ENCODE measurements around the gene ZNF385C. TPM values are rescaled to one million over a fixed set of nuclear protein-coding genes. Genes with fewer than 3 reads are reported as not detected.

The ZNF385C gene
- total RNA-seq, 1 experiment from 2014 or later, result 1.7 TPM

DNA sequence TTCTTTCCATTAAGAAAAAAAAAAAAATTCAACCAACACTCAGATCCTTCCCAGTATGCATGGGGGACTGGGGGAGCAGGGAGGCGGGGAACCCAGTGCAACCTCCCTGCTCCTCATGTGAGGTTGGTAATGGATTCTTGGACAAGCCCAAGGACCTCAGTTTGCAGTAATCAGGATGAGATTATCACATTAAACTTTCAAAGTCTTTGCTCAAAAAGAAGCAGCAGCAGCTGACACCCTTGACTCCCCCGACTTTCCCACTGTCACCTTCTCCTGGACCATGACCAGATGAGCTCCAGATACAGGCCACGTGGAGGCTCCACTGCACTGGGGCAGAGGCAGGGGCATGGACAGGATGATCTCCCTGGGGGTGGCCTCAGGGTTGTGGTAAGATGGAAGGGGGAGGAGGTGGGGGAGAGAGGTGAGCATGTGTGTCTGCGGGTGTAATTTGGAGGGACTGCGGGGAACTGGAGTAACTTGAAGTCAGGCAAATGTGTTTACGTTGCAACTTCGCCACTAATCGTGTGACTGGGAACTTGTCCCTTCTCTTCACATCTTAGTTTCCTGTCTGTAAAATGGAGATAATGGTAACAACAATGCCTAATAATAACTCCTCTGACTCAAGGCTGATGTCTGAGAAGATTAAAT lies 19.8 kb downstream of the ZNF385C start:
- Histone ChIP-seq H3K4me2 (no peak overlapping the region), H3K9me2 (ENCODE audit: insufficient read depth) (no peaks in the 10 kb centered on the region), H4K20me1 (ENCODE audit: insufficient read depth) (no peaks in the 10 kb centered on the region), H3K79me2 (ENCODE audit: low read depth) (no peaks in the 10 kb centered on the region), H3K4me3 (no peak overlapping the region), H3K9me3 (ENCODE audit: insufficient read depth, low read depth) (no peaks in the 10 kb centered on the region), H3K27me3 (ENCODE audit: insufficient read depth, low read depth) (no peaks in the 10 kb centered on the region), H3K4me1 (replicated peaks; ENCODE audit: insufficient read depth) (0 out of 2 replicates have a peak, but pooled peaks cover 6% of the 10 kb centered on the region), H3F3A (ENCODE audit: insufficient read depth, low read depth) (no peaks in the 10 kb centered on the region), H3K36me3 (ENCODE audit: low read depth) (no peaks in the 10 kb centered on the region), H2AFZ (no peak overlapping the region), H3K27ac (no peak overlapping the region)
- ChIA-PET CTCF (no interaction called here), POLR2A (ENCODE audit: unreplicated experiment) (no interaction called here)
- intact Hi-C loops (cut with micrococcal nuclease; ENCODE audit: unreplicated experiment), result no loop called here
- DNase-seq, result no peak
- no TSS peak for BruUV-seq (replicated peaks)
- TF ChIP-seq EZH2 (IDR thresholded peaks at IDR 0.05; ENCODE audit: low read depth), result no peak
- TF ChIP-seq, protein P1, sequence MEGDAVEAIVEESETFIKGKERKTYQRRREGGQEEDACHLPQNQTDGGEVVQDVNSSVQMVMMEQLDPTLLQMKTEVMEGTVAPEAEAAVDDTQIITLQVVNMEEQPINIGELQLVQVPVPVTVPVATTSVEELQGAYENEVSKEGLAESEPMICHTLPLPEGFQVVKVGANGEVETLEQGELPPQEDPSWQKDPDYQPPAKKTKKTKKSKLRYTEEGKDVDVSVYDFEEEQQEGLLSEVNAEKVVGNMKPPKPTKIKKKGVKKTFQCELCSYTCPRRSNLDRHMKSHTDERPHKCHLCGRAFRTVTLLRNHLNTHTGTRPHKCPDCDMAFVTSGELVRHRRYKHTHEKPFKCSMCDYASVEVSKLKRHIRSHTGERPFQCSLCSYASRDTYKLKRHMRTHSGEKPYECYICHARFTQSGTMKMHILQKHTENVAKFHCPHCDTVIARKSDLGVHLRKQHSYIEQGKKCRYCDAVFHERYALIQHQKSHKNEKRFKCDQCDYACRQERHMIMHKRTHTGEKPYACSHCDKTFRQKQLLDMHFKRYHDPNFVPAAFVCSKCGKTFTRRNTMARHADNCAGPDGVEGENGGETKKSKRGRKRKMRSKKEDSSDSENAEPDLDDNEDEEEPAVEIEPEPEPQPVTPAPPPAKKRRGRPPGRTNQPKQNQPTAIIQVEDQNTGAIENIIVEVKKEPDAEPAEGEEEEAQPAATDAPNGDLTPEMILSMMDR (conservative IDR thresholded peaks at IDR 0.05), result no peak

DNA sequence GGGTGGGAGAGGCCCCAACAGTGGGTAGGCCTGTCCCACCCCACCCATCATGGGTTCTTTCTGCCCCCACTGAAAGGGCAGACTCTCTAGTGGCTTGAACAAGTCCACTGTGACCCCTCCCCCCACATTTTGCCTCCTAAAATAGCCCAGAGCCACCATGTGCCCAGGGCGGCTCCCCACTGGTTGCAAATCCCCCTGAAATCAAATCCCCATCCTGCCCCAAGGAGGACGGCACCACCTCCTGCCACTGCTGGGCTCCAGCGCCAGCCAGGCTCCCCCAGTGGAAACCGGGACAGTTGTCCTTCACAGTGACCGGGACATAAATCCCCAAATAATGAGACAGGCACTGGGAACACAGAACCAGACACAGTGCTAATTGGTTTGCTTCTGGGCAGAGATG lies 20.5 kb downstream of the ZNF385C start:
- H3K4me1 ChIP-seq (replicated peaks; ENCODE audit: insufficient read depth), result 0 out of 2 replicates have a peak, but pooled peaks cover 6% of the 10 kb centered on the region
- no peaks in the 10 kb centered on the region for H3K79me2 ChIP-seq (ENCODE audit: low read depth)
- POLR2A ChIA-PET (ENCODE audit: unreplicated experiment), result no interaction called here
- H3K27me3 ChIP-seq (ENCODE audit: insufficient read depth, low read depth), result no peaks in the 10 kb centered on the region
- intact Hi-C loops (cut with micrococcal nuclease; ENCODE audit: unreplicated experiment), result no loop called here
- H3K4me2 ChIP-seq, result no peak overlapping the region
- BruUV-seq (replicated peaks), result no TSS peak
- CTCF ChIA-PET, result no interaction called here
- H3F3A ChIP-seq (ENCODE audit: insufficient read depth, low read depth), result no peaks in the 10 kb centered on the region
- no peaks in the 10 kb centered on the region for H3K9me3 ChIP-seq (ENCODE audit: insufficient read depth, low read depth)
- H3K36me3 ChIP-seq (ENCODE audit: low read depth), result no peaks in the 10 kb centered on the region
- no peak for DNase-seq
- no peaks in the 10 kb centered on the region for H3K9me2 ChIP-seq (ENCODE audit: insufficient read depth)
- no peaks in the 10 kb centered on the region for H4K20me1 ChIP-seq (ENCODE audit: insufficient read depth)
- no peak overlapping the region for H3K4me3 ChIP-seq
- no peak overlapping the region for H3K27ac ChIP-seq
- TF ChIP-seq, protein P1 (conservative IDR thresholded peaks at IDR 0.05), result no peak
- no peak for TF ChIP-seq EZH2 (IDR thresholded peaks at IDR 0.05; ENCODE audit: low read depth)
- no peak overlapping the region for H2AFZ ChIP-seq

DNA sequence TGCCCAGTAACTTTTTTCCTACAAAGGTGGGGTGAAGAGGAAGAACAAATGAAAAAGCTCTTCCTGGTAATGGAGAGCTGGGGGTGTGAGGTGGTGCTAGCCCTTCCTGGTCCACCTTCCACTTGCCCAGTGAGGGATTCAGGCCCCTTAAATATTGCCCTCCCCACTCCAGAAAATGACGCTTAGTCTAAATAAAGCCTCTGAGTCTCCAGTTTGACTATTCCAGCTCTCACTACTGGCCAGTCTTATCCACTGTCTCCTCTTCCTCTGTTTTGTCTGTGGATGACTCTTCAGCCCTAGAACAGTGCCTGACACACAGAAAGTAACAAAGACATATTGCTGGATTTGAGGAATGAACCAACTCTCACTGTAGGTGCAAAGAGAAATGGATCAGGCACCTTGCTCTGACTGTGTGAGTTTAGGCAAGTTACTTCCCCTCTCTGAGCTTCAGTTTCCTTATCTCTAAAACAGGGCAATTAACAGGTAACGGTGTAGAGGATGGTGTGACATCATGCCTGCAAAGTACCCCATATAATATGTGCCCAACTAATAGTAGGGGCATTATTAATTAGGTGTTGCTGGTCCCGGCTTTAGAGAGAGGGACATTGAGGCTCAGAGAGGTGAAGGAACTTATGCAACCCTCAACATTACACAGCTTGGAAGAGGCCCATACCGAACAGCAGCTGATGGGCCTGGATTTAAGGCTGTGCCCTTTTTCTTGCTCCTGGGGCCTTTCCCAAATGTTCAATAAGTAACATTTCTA lies 21.3 kb downstream of the ZNF385C start:
- 0 out of 2 replicates have a peak, but pooled peaks cover 1% of the 10 kb centered on the region for H3K4me1 ChIP-seq (replicated peaks; ENCODE audit: insufficient read depth)
- BruUV-seq (replicated peaks), result no TSS peak
- H2AFZ ChIP-seq, result no peak overlapping the region
- ChIA-PET CTCF (no interaction called here), POLR2A (ENCODE audit: unreplicated experiment) (no interaction called here)
- H3K4me3 ChIP-seq, result no peak overlapping the region
- no peaks in the 10 kb centered on the region for H4K20me1 ChIP-seq (ENCODE audit: insufficient read depth)
- peaks cover 4% of the 10 kb centered on the region for H3K27me3 ChIP-seq (ENCODE audit: insufficient read depth, low read depth)
- no peak overlapping the region for H3K4me2 ChIP-seq
- no peaks in the 10 kb centered on the region for H3F3A ChIP-seq (ENCODE audit: insufficient read depth, low read depth)
- no peaks in the 10 kb centered on the region for H3K79me2 ChIP-seq (ENCODE audit: low read depth)
- no peaks in the 10 kb centered on the region for H3K9me3 ChIP-seq (ENCODE audit: insufficient read depth, low read depth)
- no peak for DNase-seq
- TF ChIP-seq, protein P1 (conservative IDR thresholded peaks at IDR 0.05), result no peak
- TF ChIP-seq EZH2 (IDR thresholded peaks at IDR 0.05; ENCODE audit: low read depth), result no peak
- no peak overlapping the region for H3K27ac ChIP-seq
- H3K9me2 ChIP-seq (ENCODE audit: insufficient read depth), result no peaks in the 10 kb centered on the region
- H3K36me3 ChIP-seq (ENCODE audit: low read depth), result no peaks in the 10 kb centered on the region
- intact Hi-C loops (cut with micrococcal nuclease; ENCODE audit: unreplicated experiment), result no loop called here

All from PC-9 (cell line).